Ishikawa (cell line): Measurements from ENCODE around the gene ANK2.

ENCODE experiments used
- CEBPB ChIP-seq: IDR thresholded peaks from 2 replicates; pipeline ENCODE4 v1.6.1; 2012
- CREB1 ChIP-seq: IDR thresholded peaks from 2 replicates; pipeline ENCODE4 v1.6.1; 2012; ENCODE audit warnings: low read depth
- EGR1 ChIP-seq: IDR thresholded peaks from 2 replicates; pipeline ENCODE4 v1.6.1; 2012
- EP300 ChIP-seq: IDR thresholded peaks from 2 replicates; pipeline ENCODE4 v1.6.1; 2012; ENCODE audit warnings: borderline replicate concordance
- FOXM1 ChIP-seq: IDR thresholded peaks from 2 replicates; pipeline ENCODE4 v1.6.1; 2012; ENCODE audit warnings: low read depth, borderline replicate concordance
- NFIC ChIP-seq: IDR thresholded peaks from 2 replicates; pipeline ENCODE4 v1.6.1; 2012
- RAD21 ChIP-seq: IDR thresholded peaks from 2 replicates; pipeline ENCODE4 v1.6.1; 2012; ENCODE audit warnings: low read depth
- TAF1 ChIP-seq: IDR thresholded peaks from 2 replicates; pipeline ENCODE4 v1.6.1; 2012; ENCODE audit warnings: low read depth, mild to moderate bottlenecking
- TCF12 ChIP-seq: IDR thresholded peaks from 2 replicates; pipeline ENCODE4 v1.6.1; 2012; ENCODE audit warnings: low read depth
- TEAD4 ChIP-seq: IDR thresholded peaks from 2 replicates; pipeline ENCODE4 v1.6.1; 2012
- YY1 ChIP-seq: IDR thresholded peaks from 2 replicates; pipeline ENCODE4 v1.6.1; 2012; ENCODE audit warnings: low read depth
- ZBTB7A ChIP-seq: IDR thresholded peaks from 2 replicates; pipeline ENCODE4 v1.6.1; 2012; ENCODE audit warnings: low read depth
- TF ChIP-seq, protein P1 (sequence below): IDR thresholded peaks from 2 replicates; pipeline ENCODE4 v1.6.1; 2012
- TF ChIP-seq, protein P2 (sequence below): IDR thresholded peaks from 2 replicates; pipeline ENCODE4 v1.6.1; 2012
- TF ChIP-seq, protein P3 (sequence below): IDR thresholded peaks from 2 replicates; pipeline ENCODE4 v1.6.1; 2012; ENCODE audit warnings: low read depth, mild to moderate bottlenecking

The ANK2 gene

DNA sequence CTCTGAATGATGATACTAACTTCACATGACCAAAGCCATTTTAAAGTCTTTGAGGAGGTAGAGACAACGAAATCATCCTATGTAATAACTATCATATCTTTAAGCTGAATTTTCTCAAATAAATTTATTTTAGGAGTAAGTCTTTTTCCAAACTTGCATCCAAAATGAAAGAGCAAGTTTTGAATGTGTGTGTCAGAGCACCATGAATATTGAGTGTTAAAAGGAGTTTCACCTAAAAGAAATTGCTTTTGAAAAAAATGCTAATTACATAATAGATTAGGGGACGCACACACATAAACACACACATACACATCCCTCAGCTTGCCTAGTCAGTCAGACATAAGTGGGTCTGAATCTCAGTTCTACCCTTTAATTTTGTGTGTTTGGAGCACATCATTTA, 1.9 kb downstream of the ANK2 start:
- TF ChIP-seq TCF12 (no peak), CREB1 (no peak), ZBTB7A (no peak), NFIC (no peak)

DNA sequence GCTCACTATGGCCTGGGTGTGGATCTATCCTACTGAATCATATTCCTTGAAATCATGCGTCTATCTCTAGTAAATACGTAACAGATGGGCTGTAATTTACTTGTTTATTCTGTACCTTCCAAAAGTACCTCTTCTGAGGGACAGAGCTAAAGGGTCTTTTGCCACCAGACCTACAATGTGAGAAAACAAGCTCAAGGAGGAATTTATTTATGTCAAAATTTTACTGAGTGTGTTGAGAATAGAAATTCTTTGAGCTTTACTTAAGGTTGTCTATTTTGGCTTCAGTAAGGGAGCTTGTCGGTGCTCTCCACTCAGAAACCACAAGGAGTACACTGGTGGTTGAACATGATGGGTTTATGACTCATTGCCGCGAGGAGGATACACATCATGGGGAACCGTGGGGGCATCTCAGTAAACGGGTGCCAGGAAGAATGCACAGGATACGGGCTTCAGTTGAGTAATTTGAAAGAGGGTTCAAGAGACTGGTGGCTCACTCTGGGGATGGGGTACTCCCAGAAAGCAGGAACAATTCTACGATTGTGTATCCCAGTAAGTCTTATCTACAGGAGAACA, 3.0 kb downstream of the ANK2 start:
- TF ChIP-seq EP300: no peak
- TF ChIP-seq FOXM1: no peak

DNA sequence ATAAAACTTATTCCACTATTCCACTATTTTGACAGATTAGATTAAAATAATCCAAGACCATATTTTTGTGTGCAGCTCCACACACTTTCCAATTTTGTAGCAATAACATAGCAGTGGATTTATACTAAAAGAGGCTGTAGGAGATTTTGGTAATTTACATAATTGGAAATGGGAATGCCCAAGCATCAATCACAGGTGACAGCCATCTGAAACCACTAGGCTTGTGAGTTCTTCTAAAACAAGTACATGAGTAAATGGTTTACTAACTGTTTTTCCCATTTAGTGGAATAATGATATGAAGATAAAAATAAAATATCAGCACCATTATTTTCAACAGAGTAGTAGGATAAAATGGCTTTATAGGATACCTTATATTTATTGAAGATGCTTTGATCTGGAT, 4.4 kb downstream of the ANK2 start:
- TF ChIP-seq CEBPB: no peak
- TF ChIP-seq, protein P1, sequence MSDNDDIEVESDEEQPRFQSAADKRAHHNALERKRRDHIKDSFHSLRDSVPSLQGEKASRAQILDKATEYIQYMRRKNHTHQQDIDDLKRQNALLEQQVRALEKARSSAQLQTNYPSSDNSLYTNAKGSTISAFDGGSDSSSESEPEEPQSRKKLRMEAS: no peak
- no peak for TF ChIP-seq TAF1
- TF ChIP-seq, protein P2, sequence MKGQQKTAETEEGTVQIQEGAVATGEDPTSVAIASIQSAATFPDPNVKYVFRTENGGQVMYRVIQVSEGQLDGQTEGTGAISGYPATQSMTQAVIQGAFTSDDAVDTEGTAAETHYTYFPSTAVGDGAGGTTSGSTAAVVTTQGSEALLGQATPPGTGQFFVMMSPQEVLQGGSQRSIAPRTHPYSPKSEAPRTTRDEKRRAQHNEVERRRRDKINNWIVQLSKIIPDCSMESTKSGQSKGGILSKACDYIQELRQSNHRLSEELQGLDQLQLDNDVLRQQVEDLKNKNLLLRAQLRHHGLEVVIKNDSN: no peak
- no peak for TF ChIP-seq CREB1
- no peak for TF ChIP-seq TCF12
- TF ChIP-seq EP300: no peak

DNA sequence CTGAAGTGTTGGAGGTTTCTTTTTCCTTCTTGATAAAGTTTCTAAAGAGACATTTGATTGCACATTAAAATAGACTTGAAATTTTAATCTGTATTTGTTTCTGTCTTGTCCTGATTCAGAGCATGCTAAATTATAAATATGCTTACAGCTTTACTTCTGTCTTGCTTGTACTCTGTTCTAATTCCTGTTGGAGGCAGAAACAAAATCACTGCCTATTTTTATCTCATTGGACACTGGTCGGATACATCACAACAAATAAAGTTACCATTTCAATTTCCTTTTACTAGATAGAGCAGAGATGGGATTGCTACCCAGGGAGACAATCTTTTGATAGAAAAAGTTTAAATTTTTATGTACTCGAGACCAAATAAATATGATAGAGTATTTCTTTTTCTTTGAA, 6.9 kb downstream of the ANK2 start:
- no peak for TF ChIP-seq ZBTB7A
- TF ChIP-seq TCF12: no peak
- no peak for TF ChIP-seq RAD21
- TF ChIP-seq EP300: no peak
- no peak for TF ChIP-seq TAF1
- no peak for TF ChIP-seq CREB1
- TF ChIP-seq FOXM1: no peak
- TF ChIP-seq TEAD4: no peak
- TF ChIP-seq, protein P3, sequence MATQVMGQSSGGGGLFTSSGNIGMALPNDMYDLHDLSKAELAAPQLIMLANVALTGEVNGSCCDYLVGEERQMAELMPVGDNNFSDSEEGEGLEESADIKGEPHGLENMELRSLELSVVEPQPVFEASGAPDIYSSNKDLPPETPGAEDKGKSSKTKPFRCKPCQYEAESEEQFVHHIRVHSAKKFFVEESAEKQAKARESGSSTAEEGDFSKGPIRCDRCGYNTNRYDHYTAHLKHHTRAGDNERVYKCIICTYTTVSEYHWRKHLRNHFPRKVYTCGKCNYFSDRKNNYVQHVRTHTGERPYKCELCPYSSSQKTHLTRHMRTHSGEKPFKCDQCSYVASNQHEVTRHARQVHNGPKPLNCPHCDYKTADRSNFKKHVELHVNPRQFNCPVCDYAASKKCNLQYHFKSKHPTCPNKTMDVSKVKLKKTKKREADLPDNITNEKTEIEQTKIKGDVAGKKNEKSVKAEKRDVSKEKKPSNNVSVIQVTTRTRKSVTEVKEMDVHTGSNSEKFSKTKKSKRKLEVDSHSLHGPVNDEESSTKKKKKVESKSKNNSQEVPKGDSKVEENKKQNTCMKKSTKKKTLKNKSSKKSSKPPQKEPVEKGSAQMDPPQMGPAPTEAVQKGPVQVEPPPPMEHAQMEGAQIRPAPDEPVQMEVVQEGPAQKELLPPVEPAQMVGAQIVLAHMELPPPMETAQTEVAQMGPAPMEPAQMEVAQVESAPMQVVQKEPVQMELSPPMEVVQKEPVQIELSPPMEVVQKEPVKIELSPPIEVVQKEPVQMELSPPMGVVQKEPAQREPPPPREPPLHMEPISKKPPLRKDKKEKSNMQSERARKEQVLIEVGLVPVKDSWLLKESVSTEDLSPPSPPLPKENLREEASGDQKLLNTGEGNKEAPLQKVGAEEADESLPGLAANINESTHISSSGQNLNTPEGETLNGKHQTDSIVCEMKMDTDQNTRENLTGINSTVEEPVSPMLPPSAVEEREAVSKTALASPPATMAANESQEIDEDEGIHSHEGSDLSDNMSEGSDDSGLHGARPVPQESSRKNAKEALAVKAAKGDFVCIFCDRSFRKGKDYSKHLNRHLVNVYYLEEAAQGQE: no peak
- TF ChIP-seq, protein P2: no peak
- TF ChIP-seq YY1: no peak
- no peak for TF ChIP-seq CEBPB
- no peak for TF ChIP-seq EGR1

DNA sequence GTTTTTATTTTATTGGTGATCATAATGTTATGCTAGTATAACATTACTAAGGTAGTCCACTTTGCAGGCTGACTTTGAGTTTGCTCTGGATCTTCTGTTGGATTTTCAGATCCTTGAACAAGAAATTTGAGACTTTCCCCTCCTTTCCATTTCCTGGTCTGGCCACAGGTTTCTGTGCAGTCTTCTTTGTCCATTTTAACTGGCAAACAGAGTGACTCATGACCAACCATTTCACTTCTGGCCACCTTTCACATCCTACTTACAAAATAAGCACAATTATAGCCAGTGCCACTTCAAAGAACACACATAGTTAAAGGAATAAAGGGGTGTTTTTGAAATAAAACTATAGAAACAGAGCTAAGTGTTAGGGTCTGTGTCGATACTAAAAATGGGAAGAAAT, 8.4 kb downstream of the ANK2 start:
- TF ChIP-seq EGR1: no peak
- TF ChIP-seq, protein P1: no peak
- TF ChIP-seq FOXM1: no peak
- TF ChIP-seq ZBTB7A: no peak
- TF ChIP-seq CEBPB: no peak
- no peak for TF ChIP-seq CREB1
- TF ChIP-seq NFIC: no peak
- TF ChIP-seq, protein P2: no peak
- TF ChIP-seq TAF1: no peak
- no peak for TF ChIP-seq TEAD4
- no peak for TF ChIP-seq RAD21
- TF ChIP-seq, protein P3: no peak
- TF ChIP-seq YY1: no peak
- no peak for TF ChIP-seq TCF12
- no peak for TF ChIP-seq EP300

DNA sequence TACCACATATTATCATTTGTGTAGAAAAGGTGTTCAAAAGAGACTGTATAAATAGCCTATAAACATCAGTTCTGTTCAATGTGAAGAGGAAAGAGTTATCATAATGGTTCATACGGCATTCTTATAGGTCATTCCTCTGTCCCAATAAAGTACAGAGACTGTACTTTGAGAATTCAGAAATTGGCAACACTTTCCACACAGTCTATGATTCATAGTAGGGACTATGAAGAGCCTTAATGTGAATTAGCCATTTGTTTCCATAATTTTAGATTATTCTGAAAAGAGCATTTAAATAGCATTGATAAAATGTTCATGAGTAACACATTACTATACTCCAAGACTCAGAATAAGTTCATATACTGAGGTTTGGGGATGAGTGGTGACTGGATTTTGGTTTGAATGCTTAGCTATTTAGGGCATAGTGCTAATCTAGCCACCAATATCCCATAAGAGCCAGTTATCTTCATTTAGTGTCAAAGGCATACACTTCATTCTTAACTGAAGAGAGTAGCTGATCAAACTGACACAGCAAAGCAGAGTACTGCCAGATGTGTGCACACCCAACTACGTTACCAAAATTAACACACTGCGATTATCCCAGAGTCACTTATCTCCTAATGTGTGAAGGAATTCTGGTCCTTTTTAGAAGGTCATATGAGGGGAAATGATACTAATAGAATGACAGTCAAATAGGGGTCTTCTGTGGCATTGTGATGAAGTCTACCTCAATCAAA, 10.2 kb downstream of the ANK2 start:
- TF ChIP-seq YY1 (no peak), TEAD4 (no peak), RAD21 (no peak), EGR1 (no peak), CREB1 (no peak), EP300 (no peak)
- TF ChIP-seq, protein P1: no peak
- TF ChIP-seq, protein P3: no peak
- TF ChIP-seq, protein P2: no peak
